Rectal smooth muscle tissue (tissue), 1 donor: ENCODE results near the gene GPX7.

Source experiments
- H3K27ac ChIP-seq: one replicate; pipeline ENCODE4 v1.7.0; 2013; ENCODE audit warnings: low read depth, low read length, inconsistent platforms
- H3K27me3 ChIP-seq: one replicate; pipeline ENCODE4 v1.7.0; 2013; ENCODE audit warnings: low read length; ENCODE audit not compliant: control insufficient read depth, insufficient read depth
- H3K36me3 ChIP-seq: one replicate; pipeline ENCODE4 v1.7.0; 2013; ENCODE audit warnings: low read length; ENCODE audit not compliant: control insufficient read depth, insufficient read depth
- H3K4me1 ChIP-seq: one replicate; pipeline ENCODE4 v1.7.0; 2013; ENCODE audit warnings: low read length; ENCODE audit not compliant: control insufficient read depth, insufficient read depth
- H3K4me3 ChIP-seq: one replicate; pipeline ENCODE4 v1.7.0; 2013; ENCODE audit warnings: low read length
- H3K9ac ChIP-seq: one replicate; pipeline ENCODE4 v1.7.0; 2013; ENCODE audit warnings: low read length

GPX7 gene

GRCh38 chr1:52636721-52637695 is 34.8 kb downstream of the GPX7 start:
- Histone ChIP-seq H3K27me3 (peaks cover 8% of the 10 kb centered on the region), H3K4me3 (no peak overlapping the region), H3K9ac (no peak overlapping the region), H3K36me3 (no peaks in the 10 kb centered on the region), H3K4me1 (no peaks in the 10 kb centered on the region), H3K27ac (no peak overlapping the region)

GRCh38 chr1:52637946-52638345 is 35.8 kb downstream of the GPX7 start:
- H3K4me3 ChIP-seq = no peak overlapping the region
- H3K36me3 ChIP-seq = no peaks in the 10 kb centered on the region
- H3K4me1 ChIP-seq = no peaks in the 10 kb centered on the region
- H3K27ac ChIP-seq = no peak overlapping the region
- peaks cover 4% of the 10 kb centered on the region for H3K27me3 ChIP-seq
- H3K9ac ChIP-seq = no peak overlapping the region

GRCh38 chr1:52640697-52641096 is 38.5 kb downstream of the GPX7 start:
- H3K9ac ChIP-seq = no peak overlapping the region
- H3K4me3 ChIP-seq = no peak overlapping the region
- H3K27ac ChIP-seq = no peak overlapping the region
- H3K4me1 ChIP-seq = no peaks in the 10 kb centered on the region
- H3K36me3 ChIP-seq = no peaks in the 10 kb centered on the region
- H3K27me3 ChIP-seq = no peaks in the 10 kb centered on the region

- Histone ChIP-seq H3K9ac (no peak overlapping the region), H3K4me1 (no peaks in the 10 kb centered on the region), H3K36me3 (no peaks in the 10 kb centered on the region), H3K27me3 (no peaks in the 10 kb centered on the region), H3K4me3 (no peak overlapping the region), H3K27ac (no peak overlapping the region)
Observed at GRCh38 chr1:52641307-52641706, 39.1 kb downstream of the GPX7 start.

- no peaks in the 10 kb centered on the region for H3K36me3 ChIP-seq
- H3K4me3 ChIP-seq = no peak overlapping the region
- no peaks in the 10 kb centered on the region for H3K4me1 ChIP-seq
- no peaks in the 10 kb centered on the region for H3K27me3 ChIP-seq
- H3K9ac ChIP-seq = no peak overlapping the region
- H3K27ac ChIP-seq = no peak overlapping the region
Observed at GRCh38 chr1:52645261-52645660, 43.1 kb downstream of the GPX7 start.

GRCh38 chr1:52651904-52652303 is 49.7 kb downstream of the GPX7 start:
- Histone ChIP-seq H3K36me3 (no peaks in the 10 kb centered on the region), H3K27ac (no peak overlapping the region), H3K27me3 (no peaks in the 10 kb centered on the region), H3K9ac (no peak overlapping the region), H3K4me1 (no peaks in the 10 kb centered on the region), H3K4me3 (no peak overlapping the region)

GRCh38 chr1:52653207-52653849 is 51.2 kb downstream of the GPX7 start:
- no peak overlapping the region for H3K9ac ChIP-seq
- no peaks in the 10 kb centered on the region for H3K27me3 ChIP-seq
- no peak overlapping the region for H3K4me3 ChIP-seq
- no peaks in the 10 kb centered on the region for H3K36me3 ChIP-seq
- no peak overlapping the region for H3K27ac ChIP-seq
- H3K4me1 ChIP-seq = no peaks in the 10 kb centered on the region

GRCh38 chr1:52654063-52654462 is 51.9 kb downstream of the GPX7 start:
- Histone ChIP-seq H3K4me3 (no peak overlapping the region), H3K36me3 (no peaks in the 10 kb centered on the region), H3K27me3 (no peaks in the 10 kb centered on the region), H3K9ac (no peak overlapping the region), H3K27ac (no peak overlapping the region), H3K4me1 (no peaks in the 10 kb centered on the region)

- Histone ChIP-seq H3K9ac (no peak overlapping the region), H3K4me3 (no peak overlapping the region), H3K4me1 (no peaks in the 10 kb centered on the region), H3K27ac (no peak overlapping the region), H3K27me3 (no peaks in the 10 kb centered on the region), H3K36me3 (no peaks in the 10 kb centered on the region)
Observed at GRCh38 chr1:52657702-52658101, 55.5 kb downstream of the GPX7 start.
